Activated CD8-positive, alpha-beta memory T cell treated with anti-CD3 and anti-CD28 coated beads, Interleukin-2, amount 50 U/mL, for 48 hours (primary cell): ENCODE data around the gene HS2ST1.
"Not testable (repeated sequence)": the region's sequence is repeated elsewhere in the genome, so short reads cannot be mapped to it uniquely, and the experiment has no call there.

Source experiments
- DNase-seq: peaks from one replicate; pipeline ENCODE4 v3.0.0-alpha.2; 2020

The HS2ST1 gene

DNA sequence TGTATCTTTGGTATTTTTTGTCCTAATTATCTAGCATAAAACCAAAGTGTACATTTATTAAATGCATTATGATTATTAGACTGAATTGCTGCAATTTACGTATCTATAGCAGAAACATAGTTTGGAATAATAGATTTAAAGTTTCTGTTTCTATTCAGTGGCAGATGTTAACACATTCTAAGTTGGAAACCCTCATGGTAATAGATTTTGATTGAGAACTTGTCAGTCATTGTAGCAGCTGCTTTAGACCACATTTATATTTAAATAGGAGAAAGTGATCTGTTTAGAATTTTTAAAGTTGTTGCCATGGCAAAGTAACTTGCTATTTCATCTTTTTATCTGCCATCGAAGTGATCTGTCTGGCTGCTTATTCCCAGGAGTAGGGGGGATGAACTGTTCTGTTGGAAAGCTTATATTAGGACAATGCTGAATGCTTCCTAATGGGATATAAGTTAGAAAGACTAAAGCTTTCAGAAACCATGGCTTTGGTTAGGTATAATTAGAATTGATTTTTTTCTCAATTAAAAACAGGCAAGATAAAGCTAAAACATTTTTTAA lies 61.6 kb downstream of the HS2ST1 start:
- DNase-seq: no peak

DNA sequence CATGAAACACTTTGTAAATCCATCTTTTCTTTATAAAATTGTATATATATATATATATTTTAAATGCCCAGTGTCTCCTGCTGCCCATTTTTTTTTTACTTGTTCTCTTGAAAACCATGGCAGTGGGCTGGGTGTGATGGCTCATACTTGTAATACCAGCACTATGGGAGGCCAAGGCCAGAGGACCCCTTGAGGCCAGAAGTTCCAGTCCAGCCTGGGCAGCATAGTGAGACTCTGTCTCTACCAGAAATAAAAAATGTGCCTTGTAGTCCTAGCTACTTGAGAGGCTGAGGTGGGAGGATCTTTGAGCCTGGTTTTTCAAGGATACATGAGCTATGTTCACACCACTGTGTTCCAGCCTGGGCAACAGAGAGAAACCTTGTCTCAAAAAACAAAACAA lies 62.2 kb downstream of the HS2ST1 start:
- no peak for DNase-seq

DNA sequence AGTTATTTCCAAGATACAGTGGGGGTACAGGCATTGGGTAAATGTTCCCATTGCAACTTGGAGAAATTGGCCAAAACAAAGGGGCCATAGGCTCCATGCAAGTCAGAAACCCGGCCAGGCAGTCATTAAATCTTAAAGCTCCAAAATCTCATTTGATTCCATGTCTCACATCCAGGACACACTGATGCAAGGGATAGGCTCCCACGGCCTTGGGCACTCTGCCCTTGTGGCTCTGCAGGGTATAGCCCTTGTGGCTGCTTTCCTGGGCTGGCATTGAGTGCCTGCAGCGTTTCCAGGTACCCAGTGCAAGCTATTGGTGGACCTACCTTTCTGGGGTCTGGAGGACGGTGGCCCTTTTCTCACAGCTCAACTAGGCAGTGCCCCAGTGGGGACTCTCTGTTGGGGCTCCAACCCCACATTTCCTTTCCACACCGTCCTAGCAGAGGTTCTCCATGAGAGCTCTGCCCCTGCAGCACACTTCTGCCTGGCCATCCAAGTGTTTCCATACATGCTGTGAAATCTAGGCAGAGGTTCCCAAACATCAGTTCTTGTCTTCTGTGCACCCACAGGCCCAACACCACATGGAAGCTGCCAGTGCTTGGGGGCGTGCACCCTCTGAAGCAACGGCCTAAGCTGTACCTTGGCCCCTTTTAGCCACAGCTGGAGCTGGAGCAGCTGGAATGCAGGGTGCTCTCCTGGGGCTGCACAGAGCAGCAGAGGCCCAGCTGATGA lies 67.2 kb downstream of the HS2ST1 start:
- DNase-seq: no peak

DNA sequence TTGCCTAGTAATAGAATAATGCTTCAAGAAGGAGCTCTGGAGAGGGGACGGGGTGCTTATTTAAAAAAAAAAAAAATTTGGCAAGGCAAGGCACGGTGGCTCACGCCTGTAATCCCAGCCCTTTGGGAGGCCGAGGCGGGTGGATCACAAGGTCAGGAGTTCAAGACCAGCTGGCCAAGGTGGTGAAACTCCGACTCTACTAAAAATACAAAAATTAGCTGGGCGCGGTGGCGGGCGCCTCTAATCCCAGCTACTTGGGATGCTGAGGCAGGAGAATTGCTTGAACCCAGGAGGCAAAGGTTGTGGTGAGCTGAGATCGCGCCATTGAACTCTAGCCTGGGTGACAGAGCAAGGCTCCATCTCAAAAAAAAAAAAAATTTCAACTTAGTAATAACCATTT lies 69.2 kb downstream of the HS2ST1 start:
- not testable (repeated sequence) for DNase-seq

DNA sequence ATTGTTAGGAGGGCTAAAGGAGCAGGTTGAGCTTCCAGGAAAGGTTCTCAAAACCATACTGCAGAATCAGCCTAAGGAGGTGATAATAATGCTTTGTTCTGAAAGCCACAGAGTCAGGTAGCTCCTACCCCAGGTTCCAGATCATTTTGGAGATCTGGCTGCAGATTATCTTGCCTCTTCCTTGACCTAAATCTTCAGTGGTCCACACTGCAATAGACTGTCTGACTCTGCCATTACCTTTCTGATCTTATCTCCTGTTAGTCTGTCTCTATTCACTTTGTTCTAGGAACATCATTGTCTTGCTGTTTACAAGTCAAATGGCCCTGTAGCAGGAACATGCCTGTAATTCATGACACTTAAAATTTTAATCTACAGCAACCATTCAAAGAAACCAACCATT lies 73.0 kb downstream of the HS2ST1 start:
- DNase-seq: no peak

DNA sequence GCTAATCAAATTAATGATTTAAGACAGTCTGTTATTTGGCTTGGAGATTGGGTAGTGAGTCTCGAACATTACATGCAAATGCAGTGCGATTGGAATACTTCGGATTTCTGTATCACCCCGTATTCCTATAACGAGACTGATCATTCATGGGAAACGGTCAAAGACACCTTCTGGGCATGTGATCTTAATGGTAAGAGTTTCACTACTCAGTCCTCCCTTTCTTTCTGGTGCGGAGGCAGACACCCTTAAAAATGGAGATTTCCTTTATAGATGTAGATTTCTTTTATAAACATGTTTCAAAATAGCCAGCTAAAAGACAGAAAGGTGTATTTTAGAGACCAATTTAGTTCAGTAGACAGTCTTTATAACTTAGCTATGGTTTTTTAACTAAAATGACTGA lies 74.4 kb downstream of the HS2ST1 start:
- DNase-seq: no peak

DNA sequence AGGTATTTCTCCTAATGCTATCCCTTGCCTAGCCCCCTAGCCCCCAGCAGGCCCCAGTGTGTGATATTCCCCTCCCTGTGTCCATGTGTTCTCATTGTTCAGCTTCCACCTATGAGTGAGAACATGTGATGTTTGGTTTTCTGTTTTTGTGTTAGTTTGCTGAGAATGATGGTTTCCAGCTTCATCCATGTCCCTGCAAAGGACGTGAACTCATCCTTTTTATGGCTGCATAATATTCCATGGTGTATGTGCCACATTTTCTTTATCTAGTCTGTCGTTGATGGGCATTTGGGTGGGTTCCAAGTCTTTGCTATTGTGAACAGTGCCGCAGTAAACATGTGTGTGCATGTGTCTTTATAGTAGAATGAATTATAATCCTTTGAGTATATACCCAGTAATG lies 75.3 kb downstream of the HS2ST1 start:
- DNase-seq: not testable (repeated sequence)

DNA sequence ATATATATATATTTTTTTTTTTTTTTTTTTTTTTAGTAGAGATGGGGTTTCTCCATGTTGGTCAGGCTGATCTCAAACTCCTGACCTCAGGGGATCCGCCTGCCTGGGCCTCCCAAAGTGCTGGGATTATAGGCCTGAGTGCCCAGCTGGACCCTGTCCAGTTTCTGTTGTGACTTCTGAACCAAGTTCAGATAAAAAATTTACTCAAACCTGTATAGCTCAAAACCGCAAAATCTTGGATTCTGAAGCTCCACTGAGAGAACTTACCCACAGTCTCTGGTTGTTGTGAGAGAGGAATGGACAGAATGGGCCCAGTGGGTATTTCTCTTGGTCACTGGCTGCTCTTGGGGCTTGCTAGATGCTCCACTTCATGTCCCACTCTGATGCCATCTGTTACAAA lies 76.4 kb downstream of the HS2ST1 start:
- DNase-seq: no peak

DNA sequence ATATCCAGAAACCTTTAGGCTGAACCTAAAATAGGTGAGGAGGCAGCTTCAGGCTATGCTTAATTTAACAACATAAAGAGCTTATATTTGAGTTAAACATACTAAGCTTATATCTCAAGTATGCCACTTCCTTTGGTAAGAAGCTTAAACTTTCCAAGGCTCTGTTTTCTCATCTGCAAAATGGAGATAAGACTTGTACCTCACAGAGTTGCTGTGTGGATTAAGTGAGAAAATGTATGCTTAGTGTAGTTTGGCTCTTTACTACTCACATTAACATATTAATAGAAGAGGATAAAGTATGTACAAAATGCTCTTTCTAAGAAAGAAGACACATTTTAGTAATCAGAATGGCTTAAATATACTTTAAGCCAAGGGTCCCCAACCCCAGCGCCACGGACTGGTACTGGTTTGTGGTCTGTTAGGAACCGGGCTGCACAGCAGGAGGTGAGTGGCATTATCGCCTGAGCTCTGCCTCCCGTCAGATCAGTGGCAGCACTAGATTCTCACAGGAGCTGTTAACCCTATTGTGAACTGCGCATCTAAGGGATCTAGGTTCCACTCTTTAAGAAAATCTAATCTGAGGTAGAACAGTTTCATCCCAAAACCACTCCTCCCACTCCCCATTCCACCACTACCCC lies 77.2 kb downstream of the HS2ST1 start:
- no peak for DNase-seq

DNA sequence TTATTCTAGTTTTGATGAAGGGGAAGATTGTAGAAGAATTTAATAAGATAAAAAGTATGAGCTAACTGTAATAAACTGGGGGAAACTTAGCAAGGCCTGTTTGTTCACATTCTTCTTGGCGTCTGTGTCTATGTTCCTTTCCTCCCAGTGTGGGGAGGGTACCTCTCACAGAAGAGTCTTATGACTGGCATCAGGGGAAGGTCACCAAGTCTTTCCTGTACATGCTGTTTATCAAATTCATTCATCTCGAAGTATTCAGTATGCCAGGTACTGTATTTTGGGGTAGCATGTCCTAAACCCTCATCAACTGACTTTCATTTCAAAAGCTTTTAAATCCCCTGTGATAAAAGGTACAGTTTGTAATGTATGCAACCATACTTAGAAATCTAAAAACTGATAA lies 78.4 kb downstream of the HS2ST1 start:
- DNase-seq: no peak

DNA sequence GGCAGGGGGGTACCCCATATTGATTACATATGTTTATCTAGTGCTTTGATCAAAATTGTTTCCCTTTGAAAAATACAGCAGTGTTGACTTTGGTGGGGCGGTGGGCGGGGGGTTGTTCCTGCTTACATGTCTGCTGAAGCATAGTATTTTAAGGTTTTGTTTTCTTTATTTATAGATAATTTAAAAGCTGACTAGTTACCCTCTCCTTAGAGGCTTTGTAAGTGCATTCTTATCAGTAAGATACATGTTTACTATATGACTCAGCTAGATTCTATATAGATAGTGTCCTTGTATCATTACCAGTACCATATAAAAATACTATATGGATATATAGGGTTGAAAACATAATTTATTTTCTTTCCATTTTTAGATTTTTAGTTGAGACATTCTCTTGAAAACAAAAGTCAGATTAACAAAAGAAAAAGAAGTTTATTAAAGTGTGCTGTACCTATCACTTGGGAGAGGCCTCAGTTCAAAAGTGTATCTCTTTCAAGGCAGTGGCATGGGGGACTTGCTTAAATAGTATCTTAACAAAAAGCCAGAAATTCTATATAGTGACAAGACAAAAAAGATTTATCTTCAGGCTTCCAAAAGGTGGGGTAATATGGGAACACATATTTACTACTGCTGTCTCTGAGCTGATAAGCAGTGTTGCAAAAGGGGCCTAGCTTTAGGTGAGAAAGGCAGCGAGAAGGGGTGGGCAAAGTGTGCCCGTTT lies 79.0 kb downstream of the HS2ST1 start:
- no peak for DNase-seq

DNA sequence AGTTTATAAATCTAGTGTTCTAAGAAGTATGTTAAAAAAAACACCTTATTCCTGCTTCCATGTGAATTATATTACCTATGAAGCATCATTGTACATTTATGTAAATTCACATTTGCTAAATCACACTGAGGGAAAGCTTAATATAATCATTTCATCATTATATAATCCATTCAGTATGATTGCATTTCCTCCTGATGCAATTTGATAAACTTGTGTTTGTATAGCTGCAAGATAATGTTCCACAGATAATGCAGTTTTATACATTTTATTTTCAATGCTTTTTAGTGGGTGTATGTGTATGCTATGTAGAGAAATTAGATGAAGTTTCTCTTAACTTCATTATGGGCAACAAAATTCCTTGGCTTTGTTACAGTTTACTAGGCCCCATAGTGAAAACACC lies 79.6 kb downstream of the HS2ST1 start:
- no peak for DNase-seq

DNA sequence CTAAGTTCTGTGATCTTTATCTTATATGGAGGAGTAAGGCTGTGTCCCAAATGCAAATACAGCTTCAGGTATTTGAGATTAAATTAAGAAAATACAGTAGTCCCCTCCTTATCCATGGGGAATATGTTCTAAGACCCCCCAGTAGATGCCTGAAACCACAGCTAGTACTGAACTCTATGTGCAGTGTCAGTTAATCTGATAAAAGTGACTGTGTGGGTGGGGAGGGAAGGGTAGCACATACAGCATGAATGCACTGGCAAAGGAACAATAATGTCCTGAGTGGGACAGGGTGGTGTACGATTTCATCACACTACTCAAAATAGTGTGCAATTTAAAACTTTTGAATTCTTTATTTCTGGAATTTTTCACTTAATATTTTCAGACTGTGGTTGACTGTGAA lies 83.1 kb downstream of the HS2ST1 start:
- no peak for DNase-seq

DNA sequence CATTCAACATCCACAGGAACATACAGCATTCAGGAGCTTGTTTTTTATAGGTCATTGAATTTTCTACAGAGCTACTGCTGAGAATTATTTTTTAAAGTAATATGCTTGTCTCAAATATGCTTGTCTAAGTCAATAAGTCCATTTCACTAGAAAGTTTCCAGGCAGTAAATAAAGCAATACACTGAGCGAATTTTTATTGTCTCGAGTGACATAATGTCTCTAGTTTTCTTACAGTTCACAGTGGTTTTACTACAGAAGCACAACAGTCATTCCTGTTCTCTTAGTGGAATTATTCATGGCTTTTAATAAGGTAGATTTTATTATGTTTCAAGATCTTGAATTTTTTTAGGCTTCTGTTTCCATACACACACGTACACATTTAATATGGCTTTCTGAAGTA lies 83.8 kb downstream of the HS2ST1 start:
- DNase-seq: no peak

DNA sequence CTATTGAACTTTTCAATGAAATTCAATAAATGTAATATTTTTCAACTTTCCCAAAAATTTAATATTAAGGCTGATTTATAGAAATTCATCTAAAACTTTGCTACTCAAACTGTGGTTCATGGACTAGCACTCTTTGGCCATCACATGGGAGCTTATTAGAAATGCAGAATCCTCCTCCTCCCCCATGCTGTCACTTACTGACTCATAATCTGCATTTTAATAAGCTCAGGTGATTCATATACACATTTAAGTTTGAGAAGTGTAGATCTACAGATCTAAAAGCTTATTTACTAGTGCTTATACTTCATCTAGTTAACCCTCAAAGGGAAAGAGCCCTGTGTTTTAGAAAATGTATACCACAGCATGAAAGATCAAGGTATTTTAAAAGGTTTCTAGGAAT lies 84.3 kb downstream of the HS2ST1 start:
- no peak for DNase-seq

DNA sequence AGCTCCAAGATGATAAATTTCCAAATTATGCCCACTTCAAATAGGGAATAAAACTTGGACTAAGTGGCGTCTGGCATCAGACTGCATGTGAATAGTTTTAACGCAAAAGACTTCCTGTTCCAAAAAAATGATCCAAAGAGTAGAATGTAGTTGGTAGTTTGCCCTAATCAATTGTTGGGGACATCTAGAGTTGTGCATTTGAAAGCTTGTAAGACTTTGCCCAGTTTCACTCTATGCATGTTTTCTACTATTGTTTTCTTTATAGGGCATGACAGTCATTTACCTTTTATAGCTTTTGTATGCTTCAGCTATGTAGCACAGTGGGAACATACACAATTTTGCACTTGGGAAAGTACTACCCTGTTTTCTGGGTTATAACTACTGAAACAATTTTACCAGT lies 86.0 kb downstream of the HS2ST1 start:
- DNase-seq: no peak

DNA sequence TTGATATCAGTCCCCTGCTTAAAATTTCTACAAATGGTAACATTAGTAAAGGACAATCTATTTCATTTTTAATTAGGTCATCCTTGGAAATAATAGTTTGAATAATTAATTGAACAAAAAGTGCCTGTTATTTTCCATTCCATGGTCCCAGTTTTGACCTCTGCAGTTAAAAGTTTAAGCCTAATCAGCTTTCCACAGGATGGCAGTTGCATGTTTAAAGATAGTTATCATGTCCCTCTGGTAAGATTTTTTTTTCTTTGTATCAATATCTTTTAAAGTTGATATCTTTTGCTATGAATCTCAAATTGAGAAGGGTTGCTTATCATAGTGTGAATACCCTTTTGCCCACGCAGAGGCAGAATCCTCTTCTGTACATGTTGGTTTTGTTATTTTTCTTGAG lies 90.4 kb downstream of the HS2ST1 start:
- DNase-seq: no peak

DNA sequence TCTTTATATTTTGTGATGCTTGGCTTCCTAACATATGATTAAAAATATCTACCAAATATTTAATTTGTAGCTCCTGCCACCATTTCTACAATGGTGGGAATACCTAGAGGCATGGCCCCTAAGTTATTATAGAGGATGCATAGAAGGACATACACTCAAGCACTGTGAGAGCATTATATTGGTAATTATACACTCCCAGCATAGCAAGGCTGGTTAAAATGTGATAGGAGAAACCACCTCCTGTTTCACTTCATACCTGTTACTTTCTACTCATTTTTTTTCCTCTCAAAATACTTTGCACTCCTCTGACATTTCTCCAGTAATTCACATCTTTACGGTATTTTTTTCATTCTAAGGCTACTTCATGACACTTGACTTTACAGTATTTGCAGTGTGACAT lies 92.9 kb downstream of the HS2ST1 start:
- DNase-seq: no peak

DNA sequence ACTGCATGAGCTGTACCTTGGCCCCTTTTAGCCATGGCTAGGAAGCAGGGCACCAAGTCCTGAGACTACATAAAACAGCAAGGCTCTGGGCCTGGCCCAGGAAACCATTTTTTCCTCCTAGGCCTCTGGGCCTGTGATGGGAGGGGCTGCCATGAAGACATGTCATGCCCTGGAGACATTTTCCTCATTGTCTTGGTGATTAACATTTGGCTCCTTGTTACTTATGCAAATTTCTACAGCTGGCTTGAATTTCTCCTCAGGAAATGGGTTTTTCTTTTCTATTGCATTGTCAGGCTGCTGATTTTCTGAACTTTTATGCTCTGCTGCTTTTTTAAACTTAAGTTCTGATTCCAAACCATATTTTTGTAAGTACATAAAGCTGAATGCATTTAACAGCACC lies 99.0 kb downstream of the HS2ST1 start:
- not testable (repeated sequence) for DNase-seq

DNA sequence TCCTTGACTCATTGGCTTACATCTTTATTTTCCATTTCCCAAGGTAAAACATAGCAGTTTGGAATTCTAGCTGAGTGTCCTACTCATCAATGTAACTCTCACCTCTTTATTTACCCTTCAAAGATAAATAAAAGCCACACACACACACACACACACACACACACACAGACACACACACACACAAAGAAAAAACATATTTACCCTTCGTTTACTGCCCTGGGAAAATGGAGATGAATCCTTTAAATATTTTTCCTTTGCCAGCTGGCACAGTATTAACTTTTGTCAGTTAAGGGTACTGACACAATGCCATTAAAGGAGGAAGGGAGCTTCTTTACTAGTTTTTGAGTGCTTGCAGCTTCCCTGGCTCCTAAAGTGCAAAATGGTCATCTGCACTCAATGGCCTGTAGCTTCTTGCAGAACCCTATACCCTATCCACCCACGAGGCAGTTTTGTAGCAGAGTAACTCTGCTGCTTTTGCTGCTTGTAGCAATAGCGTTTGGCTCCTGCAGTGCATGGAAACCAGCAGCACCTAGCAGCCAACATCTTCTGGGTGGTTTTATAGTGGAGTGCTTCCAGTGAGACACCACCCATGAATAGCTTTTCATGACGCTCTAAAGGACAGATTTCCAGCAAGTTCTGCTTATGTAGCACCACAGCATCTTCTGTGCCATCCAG lies 103.7 kb downstream of the HS2ST1 start:
- no peak for DNase-seq

DNA sequence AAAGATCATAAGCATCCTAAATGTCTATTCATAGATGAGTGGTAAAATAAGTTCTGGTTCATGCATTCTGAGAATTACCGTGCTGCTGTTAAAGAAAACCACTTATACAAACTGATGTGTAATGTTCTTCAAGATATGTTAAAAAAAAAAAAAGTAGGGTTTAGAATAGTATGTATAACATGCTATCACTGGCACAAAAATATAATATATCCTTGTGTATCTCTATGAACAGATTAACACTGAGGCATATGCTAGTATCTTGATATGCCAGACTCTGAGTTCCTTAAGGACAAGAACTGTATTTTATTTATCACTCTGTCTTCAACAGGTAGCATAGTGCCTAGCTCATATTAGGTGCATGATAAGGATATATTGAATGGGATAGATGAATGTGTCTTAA lies 108.9 kb downstream of the HS2ST1 start:
- DNase-seq: no peak

DNA sequence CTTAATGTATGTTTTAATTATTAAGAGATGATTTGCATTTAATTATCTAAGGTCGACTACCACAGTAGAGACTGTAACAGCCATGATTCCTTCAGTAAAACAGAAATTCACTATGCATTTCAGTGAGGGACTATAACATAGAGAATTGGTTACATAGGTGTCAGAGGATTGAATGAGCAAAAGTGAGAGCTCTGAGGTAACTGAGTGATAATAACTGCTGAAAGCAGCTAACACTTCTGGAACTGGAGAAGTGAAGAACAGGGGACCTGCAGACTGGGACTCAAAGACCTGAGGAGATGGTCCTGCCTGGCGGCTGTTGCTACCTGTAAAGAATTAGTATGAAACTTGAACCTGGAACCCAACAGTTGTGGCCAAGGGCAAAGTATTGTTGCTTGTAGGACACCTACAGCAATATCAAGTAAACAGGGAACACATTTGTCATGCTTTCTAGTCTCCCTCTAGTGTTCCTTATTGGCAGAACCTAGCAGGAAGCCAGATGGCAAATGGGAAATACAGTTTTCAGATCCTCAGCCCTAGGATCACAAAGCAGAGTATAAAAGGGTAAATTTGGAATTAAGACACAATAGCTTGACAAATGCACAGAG lies 110.6 kb downstream of the HS2ST1 start:
- no peak for DNase-seq

DNA sequence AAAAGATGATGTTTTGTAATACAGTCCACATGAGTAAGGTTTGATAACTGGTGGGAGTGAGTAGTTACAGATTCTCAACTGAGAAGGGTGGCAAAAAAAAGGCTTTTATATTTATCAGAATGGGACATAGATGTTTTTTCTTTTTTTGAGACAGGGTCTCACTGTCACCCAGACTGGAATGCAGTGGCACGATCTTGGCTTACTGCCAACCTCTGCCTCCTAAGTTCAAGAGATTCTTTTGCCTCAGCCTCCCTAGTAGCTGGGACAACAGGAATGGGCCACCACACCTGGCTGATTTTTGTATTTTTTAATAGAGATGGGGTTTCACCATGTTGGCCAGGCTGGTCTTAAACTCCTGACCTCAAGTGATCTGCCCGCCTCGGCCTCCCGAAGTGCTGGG lies 113.1 kb downstream of the HS2ST1 start:
- not testable (repeated sequence) for DNase-seq
